Endodermal cell (in vitro differentiated cells): ENCODE measurements around the gene EMP3. TPM values are rescaled to one million over a fixed set of nuclear protein-coding genes. Genes with fewer than 3 reads are reported as not detected.

ENCODE experiments used
- DNase-seq: peaks from one replicate; pipeline ENCODE4 v3.0.0-alpha.2; 2017
- H3K27ac ChIP-seq: 2 replicates; pipeline ENCODE4 v1.5.1; 2013; ENCODE audit warnings: mild to moderate bottlenecking, low read depth, low read length, moderate library complexity
- H3K27me3 ChIP-seq: 2 replicates; pipeline ENCODE4 v1.6.1; 2013; ENCODE audit warnings: mild to moderate bottlenecking, low read length, moderate library complexity; ENCODE audit not compliant: insufficient read depth, control insufficient read depth, poor library complexity, severe bottlenecking
- H3K36me3 ChIP-seq: 2 replicates; pipeline ENCODE4 v1.7.0; 2013; ENCODE audit warnings: mild to moderate bottlenecking, low read length, moderate library complexity; ENCODE audit not compliant: control insufficient read depth, insufficient read depth
- H3K4me1 ChIP-seq: one replicate; pipeline ENCODE4 v1.7.0; 2013; ENCODE audit warnings: low read length; ENCODE audit not compliant: control insufficient read depth, insufficient read depth
- H3K4me3 ChIP-seq: 2 replicates; pipeline ENCODE4 v1.5.1; 2013; ENCODE audit warnings: mild to moderate bottlenecking, low read length, moderate library complexity
- H3K9ac ChIP-seq: 2 replicates; pipeline ENCODE4 v1.6.1; 2013; ENCODE audit warnings: mild to moderate bottlenecking, low read length, moderate library complexity; ENCODE audit not compliant: poor library complexity, severe bottlenecking; ENCODE audit errors: extremely low read depth
- H3K9me3 ChIP-seq: 2 replicates; pipeline ENCODE4 v1.6.1; 2013; ENCODE audit warnings: mild to moderate bottlenecking, low read length, moderate library complexity; ENCODE audit not compliant: control insufficient read depth
- H3K27ac Mint-ChIP-seq: 2 replicates; pipeline ENCODE4 v1.8.0; 2020; ENCODE audit warnings: mixed read lengths
- H3K27me3 Mint-ChIP-seq: 2 replicates; pipeline ENCODE4 v1.8.0; 2021; ENCODE audit warnings: mild to moderate bottlenecking, mixed read lengths; ENCODE audit not compliant: insufficient read depth
- H3K36me3 Mint-ChIP-seq: 2 replicates; pipeline ENCODE4 v1.8.0; 2020; ENCODE audit warnings: low read depth, mixed read lengths
- H3K4me1 Mint-ChIP-seq: 2 replicates; pipeline ENCODE4 v1.8.0; 2020; ENCODE audit warnings: mixed read lengths
- H3K4me3 Mint-ChIP-seq: 2 replicates; pipeline ENCODE4 v1.8.0; 2020; ENCODE audit warnings: mild to moderate bottlenecking, moderate library complexity, mixed read lengths
- H3K9me3 Mint-ChIP-seq: 2 replicates; pipeline ENCODE4 v1.8.0; 2020; ENCODE audit warnings: mild to moderate bottlenecking, mixed read lengths
- WGBS, 2 experiments: methylation state at CpG; one replicate each; pipeline versions ENCODE4 v1.1.5 to v1.1.7; 2013; ENCODE audit warnings: missing lambda C conversion rate in 2 of 2, mixed read lengths in 1 of 2; ENCODE audit not compliant: insufficient coverage in 1 of 2, insufficient read length in 1 of 2; 5-methylcytosine and 5-hydroxymethylcytosine counted together
- long read RNA-seq, 4 experiments: library from polyadenylated mRNA in 2 of 4; library from RNA in 1 of 4; library from capped mRNA in 1 of 4; stranded (forward) in 3 of 4; unstranded in 1 of 4; transcript quantifications; one replicate each; pipeline ENCODE4 v2.0.0, GENCODE V29; 2020 to 2021; ENCODE audit warnings: inconsistent platforms in 1 of 4
- polyA plus RNA-seq, 2 experiments: library from polyadenylated mRNA; stranded (reverse); fragments of 50-300 nt; gene quantifications; one replicate each; pipeline ENCODE4 v1.2.3, GENCODE V29; 2013
- total RNA-seq, 2 donors: library from RNA; stranded (reverse); fragmentation: NEBNext Ultra II Directional in 1 of 2; extraction: Animal tissue kit (Norgen Biotek cat#: 25700) in 1 of 2; gene quantifications; 2 replicates in 1 of 2; 3 replicates in 1 of 2; pipeline ENCODE4 v1.2.1, GENCODE V29; 2021
- TF ChIP-seq, protein P1 (sequence below): fragments of 200-600 bp; sonication (generic); conservative IDR thresholded peaks from 2 replicates; pipeline ENCODE4 v1.5.0; 2021; ENCODE audit warnings: antibody characterized with exemption, mild to moderate bottlenecking

The EMP3 gene, protein sequence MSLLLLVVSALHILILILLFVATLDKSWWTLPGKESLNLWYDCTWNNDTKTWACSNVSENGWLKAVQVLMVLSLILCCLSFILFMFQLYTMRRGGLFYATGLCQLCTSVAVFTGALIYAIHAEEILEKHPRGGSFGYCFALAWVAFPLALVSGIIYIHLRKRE
- total RNA-seq = 1 to 10 TPM; 3.5 TPM
- polyA plus RNA-seq (2013, experiment 1 of 2) = 38.7 TPM
- 37.9 TPM for polyA plus RNA-seq (2013, experiment 2 of 2)
- long read RNA-seq, experiment 1, partial matches to known transcripts = 0 of 4 reads
- long read RNA-seq, experiment 1, other reads (novel, unspliced or antisense) = 3 of 4 reads
- long read RNA-seq, experiment 2, partial matches to known transcripts = 0 of 4 reads
- long read RNA-seq, experiment 2, other reads (novel, unspliced or antisense) = 4 of 4 reads
- long read RNA-seq, experiment 3, partial matches to known transcripts = 0 of 1 reads
- long read RNA-seq, experiment 3, other reads (novel, unspliced or antisense) = 0 of 1 reads
- long read RNA-seq, experiment 4, partial matches to known transcripts = 0 of 5 reads
- long read RNA-seq, experiment 4, other reads (novel, unspliced or antisense) = 5 of 5 reads

DNA sequence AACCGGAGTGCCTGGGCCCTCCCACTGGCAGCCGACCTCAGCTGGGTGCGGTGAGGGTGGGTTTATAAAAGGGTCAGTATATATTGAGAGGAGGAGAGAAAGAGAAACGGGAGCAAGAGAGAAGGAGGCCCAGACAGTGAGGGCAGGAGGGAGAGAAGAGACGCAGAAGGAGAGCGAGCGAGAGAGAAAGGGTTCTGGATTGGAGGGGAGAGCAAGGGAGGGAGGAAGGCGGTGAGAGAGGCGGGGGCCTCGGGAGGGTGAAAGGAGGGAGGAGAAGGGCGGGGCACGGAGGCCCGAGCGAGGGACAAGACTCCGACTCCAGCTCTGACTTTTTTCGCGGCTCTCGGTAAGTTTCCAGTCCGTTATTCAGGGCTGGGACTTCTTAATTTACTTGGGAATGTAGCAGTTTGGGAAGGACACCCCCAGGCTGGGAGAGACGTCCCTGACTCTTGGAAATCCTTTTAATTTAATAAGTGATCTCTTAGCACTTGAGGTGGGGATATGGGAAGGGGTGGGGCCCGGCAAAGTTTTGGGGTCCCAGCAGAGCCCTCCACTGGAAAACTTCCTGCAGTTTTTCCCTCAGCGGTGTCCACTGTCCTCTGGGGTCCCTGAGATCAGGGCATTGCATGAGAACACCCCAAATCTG is at the start of gene EMP3:
TSS of gene EMP3 (plus strand) at position 288 of the 646 bp plus-strand sequence. CDS start 1,293 bp downstream, outside the sequence.
- no peak within 1 kb of the TSS for H3K27ac ChIP-seq

DNA sequence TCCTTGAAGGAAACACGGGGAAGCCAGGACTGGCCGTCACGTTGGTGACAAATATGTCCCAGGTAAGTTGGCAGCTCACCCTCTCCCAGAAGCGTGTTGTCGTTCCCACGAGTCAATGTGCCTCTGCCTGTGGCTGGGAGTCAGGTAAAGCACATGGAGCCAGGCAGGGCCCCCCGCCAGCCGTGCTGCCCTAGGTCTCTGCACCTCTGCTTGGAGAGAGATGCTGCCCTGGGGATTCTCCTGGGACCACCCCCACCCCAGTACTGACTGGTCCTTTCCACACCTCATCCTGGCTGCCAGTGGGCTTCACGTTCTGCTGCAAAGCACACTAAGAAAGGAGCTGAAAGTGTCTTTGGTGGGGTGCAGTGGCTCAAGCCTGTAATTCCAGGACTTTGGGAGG is 45.6 kb upstream of the EMP3 start:
- peaks cover 39% of the 10 kb centered on the region for H3K36me3 ChIP-seq
- H3K27ac Mint-ChIP-seq = no peak overlapping the region
- H3K4me1 Mint-ChIP-seq = no peaks in the 10 kb centered on the region
- DNase-seq = no peak
- H3K4me3 Mint-ChIP-seq = no peak overlapping the region
- H3K9ac ChIP-seq = no peak overlapping the region
- 94 to 98% methylated on average over 7 to 9 of the region's 9 CpGs for WGBS, 2 experiments
- peaks cover 63% of the 10 kb centered on the region for H3K36me3 Mint-ChIP-seq
- no peak overlapping the region for H3K27ac ChIP-seq
- peaks cover 20% of the 10 kb centered on the region for H3K9me3 ChIP-seq
- no peaks in the 10 kb centered on the region for H3K4me1 ChIP-seq
- no peak overlapping the region for H3K4me3 ChIP-seq
- H3K9me3 Mint-ChIP-seq = peaks cover 28% of the 10 kb centered on the region
- TF ChIP-seq, protein P1, sequence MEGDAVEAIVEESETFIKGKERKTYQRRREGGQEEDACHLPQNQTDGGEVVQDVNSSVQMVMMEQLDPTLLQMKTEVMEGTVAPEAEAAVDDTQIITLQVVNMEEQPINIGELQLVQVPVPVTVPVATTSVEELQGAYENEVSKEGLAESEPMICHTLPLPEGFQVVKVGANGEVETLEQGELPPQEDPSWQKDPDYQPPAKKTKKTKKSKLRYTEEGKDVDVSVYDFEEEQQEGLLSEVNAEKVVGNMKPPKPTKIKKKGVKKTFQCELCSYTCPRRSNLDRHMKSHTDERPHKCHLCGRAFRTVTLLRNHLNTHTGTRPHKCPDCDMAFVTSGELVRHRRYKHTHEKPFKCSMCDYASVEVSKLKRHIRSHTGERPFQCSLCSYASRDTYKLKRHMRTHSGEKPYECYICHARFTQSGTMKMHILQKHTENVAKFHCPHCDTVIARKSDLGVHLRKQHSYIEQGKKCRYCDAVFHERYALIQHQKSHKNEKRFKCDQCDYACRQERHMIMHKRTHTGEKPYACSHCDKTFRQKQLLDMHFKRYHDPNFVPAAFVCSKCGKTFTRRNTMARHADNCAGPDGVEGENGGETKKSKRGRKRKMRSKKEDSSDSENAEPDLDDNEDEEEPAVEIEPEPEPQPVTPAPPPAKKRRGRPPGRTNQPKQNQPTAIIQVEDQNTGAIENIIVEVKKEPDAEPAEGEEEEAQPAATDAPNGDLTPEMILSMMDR = no peak
- no peaks in the 10 kb centered on the region for H3K27me3 ChIP-seq
- no peaks in the 10 kb centered on the region for H3K27me3 Mint-ChIP-seq

More for the DNA sequence above, at the start of gene EMP3:
- peak; percentile 92 for DNase-seq
- Histone ChIP-seq H3K9me3 (peaks cover 7% of the 10 kb centered on the region), H3K27me3 (no peaks in the 10 kb centered on the region), H3K4me3 (peak within 1 kb of the TSS; percentile 70), H3K9ac (peak within 1 kb of the TSS; percentile 20), H3K36me3 (no peaks in the 10 kb centered on the region), H3K4me1 (peaks cover 4% of the 10 kb centered on the region)
- peaks cover 4% of the 10 kb centered on the region for H3K9me3 Mint-ChIP-seq
- H3K36me3 Mint-ChIP-seq = no peaks in the 10 kb centered on the region
- peaks cover 33% of the 10 kb centered on the region for H3K27me3 Mint-ChIP-seq
- H3K27ac Mint-ChIP-seq = no peak within 1 kb of the TSS
- 5 to 11% methylated on average over 8 to 22 of the region's 22 CpGs for WGBS, 2 experiments
- TF ChIP-seq, protein P1 = no peak
- H3K4me3 Mint-ChIP-seq = peak within 1 kb of the TSS; percentile 45
- peaks cover 14% of the 10 kb centered on the region for H3K4me1 Mint-ChIP-seq

DNA sequence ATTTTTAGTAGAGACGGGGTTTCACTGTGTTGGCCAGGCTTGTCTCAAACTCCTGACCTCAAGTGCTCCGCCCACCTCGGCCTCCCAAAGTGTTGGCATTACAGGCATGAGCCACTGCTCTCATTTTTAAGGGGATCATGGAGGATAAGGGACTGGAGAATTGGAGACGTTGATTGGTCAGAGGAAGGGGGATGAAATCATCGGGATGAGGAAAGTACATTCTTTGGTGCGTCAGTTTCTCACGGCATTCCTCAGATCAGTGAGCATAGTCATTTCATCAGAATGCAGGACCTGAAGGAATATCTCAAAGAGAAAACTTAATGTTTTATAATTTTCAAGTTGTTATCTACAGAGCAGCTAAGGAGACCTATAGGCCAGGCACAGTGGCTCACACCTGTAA is 41.4 kb upstream of the EMP3 start:
- Mint-ChIP-seq H3K36me3 (peaks cover 79% of the 10 kb centered on the region), H3K4me1 (no peaks in the 10 kb centered on the region), H3K27ac (no peak overlapping the region), H3K27me3 (peaks cover 13% of the 10 kb centered on the region), H3K4me3 (no peak overlapping the region), H3K9me3 (peaks cover 61% of the 10 kb centered on the region)
- no peak for DNase-seq
- no peak overlapping the region for H3K27ac ChIP-seq
- no peaks in the 10 kb centered on the region for H3K4me1 ChIP-seq
- peaks cover 41% of the 10 kb centered on the region for H3K9me3 ChIP-seq
- no peak overlapping the region for H3K4me3 ChIP-seq
- peaks cover 71% of the 10 kb centered on the region for H3K36me3 ChIP-seq
- WGBS, 2 experiments = 96 to 99% methylated on average over 7 of the region's 7 CpGs
- H3K9ac ChIP-seq = no peak overlapping the region
- TF ChIP-seq, protein P1 = no peak
- no peaks in the 10 kb centered on the region for H3K27me3 ChIP-seq
